ENCODE results near the gene CCDC8. TPM values are rescaled to one million over a fixed set of nuclear protein-coding genes. Genes with fewer than 3 reads are reported as not detected.
"Not testable (repeated sequence)": the region's sequence is repeated elsewhere in the genome, so short reads cannot be mapped to it uniquely, and the experiment has no call there.

CCDC8 gene
- total RNA-seq, 1 donor from 2014 or later: 34.2 TPM

DNA sequence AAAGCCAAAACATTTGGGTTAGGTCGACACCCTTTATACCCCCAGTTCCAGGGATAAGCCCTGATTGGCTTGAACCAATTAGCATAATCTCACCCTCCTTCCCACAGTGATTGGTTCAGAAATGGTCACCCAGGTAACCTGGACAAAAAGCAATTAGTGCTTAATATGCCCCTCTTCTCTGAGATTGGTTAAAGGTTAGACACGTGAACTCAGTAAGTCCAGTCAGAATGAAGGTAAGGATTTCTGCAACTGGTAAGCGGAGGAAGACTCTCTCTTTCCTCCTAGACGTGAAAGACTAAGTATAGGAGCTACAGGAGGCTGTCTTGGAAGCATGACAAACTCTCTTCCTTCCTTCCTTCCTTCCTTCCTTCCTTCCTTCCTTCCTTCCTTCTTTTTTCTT is 16.6 kb upstream of the CCDC8 start:
- DNase-seq (ENCODE audit: low spot score): no peak
- intact Hi-C loops (cut with DNase I): no loop called here

DNA sequence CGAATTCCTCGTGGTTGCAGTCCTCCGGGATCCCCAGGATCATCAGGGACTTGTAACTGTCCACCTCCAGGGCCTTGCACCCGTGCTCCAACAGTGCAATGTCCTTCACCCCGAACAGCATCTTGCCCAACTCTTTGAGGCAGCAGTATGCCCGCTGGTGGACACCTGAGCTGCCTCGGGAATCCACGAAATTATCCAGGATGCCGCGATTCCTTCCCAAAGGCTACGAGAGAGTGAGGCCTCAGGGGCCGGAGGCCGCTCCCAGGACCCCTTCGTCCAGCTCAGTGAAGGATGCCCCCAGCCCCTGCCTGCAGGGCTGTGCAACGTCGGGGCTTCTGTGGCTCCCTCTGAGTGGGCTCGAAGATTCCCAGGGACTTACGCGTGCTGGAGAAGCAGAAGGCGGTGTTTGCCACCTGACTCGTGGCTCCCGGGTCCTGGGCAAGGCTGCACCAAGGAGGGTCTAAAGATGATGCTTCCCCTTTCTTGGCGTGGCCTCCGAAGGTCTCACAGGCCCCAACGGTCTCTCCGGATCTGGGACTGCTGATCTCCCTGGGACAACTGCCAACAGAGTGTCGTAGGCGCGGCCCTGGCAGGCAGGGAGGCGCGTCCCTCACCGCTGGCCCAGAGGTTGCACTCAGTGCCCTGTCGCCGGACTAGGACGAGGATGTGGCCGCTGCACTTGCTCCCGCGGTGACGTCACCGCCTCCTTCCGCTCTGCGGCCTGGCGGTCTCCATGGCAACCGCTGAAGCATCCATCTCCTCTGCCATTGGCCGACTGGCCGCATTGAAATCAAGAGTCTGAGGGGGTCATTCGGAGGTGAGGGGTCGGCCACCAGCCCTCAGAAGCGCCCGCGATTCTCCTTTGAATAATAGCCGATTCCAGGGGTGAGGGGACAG is 15.1 kb upstream of the CCDC8 start, which contains the start of gene PNMA8C:
Gene PNMA8C (minus strand): TSS at position 698 of the 897 bp plus-strand sequence. CDS start 577 bp downstream, at position 121.
- intact Hi-C loops (cut with DNase I): no loop called here
- peak; percentile 88 for DNase-seq (ENCODE audit: low spot score)

GRCh38 chr19:46427518-46428045 is 14.2 kb upstream of the CCDC8 start:
- no peak for DNase-seq (ENCODE audit: low spot score)
- intact Hi-C loops (cut with DNase I): no loop called here

DNA sequence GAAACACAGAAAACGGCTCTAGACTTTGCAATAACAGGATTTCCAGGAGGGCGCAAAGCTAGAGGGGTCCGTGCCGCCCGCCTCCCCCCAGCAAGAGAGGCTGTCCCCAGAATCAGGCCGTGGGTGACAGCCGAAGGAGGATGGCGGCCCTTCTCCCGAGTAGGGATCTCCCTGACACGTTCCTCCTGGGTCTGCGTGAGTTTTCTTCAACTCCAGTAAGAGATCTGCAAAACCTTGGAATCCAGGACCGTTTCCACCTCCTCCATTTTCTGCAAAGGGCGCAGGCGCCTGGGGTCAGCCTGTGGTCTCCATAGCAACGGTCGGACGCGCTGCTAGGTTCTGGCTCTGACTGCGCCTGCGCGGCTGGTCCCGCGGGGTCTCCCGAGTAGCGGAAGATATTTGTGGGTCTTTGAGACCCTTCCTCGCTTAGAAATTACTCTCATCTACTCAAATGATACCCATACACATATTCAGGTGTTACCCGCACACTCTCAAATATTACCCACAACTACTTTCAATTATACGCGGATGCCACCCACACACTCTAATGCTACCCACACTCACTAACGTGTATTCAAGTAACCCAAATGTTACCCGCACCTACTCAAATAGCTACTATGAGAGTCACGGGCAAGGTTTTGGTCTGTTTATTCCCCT is 13.3 kb upstream of the CCDC8 start:
- DNase-seq (ENCODE audit: low spot score): no peak
- intact Hi-C loops (cut with DNase I): no loop called here

DNA sequence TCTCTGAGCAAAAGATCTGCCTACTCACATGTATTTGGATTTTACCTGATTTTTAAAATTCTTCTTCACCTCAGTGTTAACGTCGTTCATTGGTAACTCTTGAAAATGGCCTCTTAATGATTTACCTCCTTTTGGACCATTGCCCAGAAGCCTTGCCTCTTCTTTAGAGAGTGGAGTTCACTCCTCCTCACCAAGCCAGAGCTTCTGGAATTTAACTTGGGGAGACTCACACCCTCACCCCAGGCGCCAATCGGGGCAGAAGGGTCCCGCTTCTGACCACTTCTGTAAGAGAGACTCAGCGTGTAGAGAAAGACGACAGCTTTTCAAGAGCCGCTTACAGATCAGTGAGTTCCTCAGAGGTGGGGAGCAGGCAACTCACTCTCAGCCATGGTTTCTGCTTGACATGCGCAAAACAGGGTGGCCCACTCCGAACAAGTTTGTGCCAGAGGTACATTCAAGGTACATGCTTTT is 12.7 kb upstream of the CCDC8 start:
- intact Hi-C loops (cut with DNase I): no loop called here
- no peak for DNase-seq (ENCODE audit: low spot score)

DNA sequence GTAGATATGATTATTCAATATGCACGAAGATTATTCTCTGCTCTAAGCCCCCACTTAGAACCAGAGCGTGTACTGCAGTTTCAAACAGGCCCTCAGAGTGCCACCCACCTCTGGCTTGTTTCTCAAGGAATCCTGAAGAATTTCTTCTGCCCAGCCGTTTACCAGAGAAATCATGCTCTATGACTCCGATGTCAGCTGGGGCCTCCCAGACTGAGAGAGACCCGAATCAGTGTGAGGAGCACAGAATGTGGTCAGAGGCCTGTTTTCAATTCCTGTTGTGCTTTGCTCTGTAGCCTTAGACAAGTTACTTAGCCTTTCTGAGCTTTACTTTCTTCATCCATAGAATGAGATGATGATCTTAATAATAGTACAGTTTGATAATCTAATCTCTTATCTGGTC is 9.8 kb upstream of the CCDC8 start:
- intact Hi-C loops (cut with DNase I): no loop called here
- no peak for DNase-seq (ENCODE audit: low spot score)

- intact Hi-C loops (cut with DNase I): no loop called here
- no peak for DNase-seq (ENCODE audit: low spot score)
Measured at GRCh38 chr19:46422344-46422743, 9.0 kb upstream of the CCDC8 start.

GRCh38 chr19:46420056-46420455 is 6.7 kb upstream of the CCDC8 start:
- intact Hi-C loops (cut with DNase I): no loop called here
- no peak for DNase-seq (ENCODE audit: low spot score)

DNA sequence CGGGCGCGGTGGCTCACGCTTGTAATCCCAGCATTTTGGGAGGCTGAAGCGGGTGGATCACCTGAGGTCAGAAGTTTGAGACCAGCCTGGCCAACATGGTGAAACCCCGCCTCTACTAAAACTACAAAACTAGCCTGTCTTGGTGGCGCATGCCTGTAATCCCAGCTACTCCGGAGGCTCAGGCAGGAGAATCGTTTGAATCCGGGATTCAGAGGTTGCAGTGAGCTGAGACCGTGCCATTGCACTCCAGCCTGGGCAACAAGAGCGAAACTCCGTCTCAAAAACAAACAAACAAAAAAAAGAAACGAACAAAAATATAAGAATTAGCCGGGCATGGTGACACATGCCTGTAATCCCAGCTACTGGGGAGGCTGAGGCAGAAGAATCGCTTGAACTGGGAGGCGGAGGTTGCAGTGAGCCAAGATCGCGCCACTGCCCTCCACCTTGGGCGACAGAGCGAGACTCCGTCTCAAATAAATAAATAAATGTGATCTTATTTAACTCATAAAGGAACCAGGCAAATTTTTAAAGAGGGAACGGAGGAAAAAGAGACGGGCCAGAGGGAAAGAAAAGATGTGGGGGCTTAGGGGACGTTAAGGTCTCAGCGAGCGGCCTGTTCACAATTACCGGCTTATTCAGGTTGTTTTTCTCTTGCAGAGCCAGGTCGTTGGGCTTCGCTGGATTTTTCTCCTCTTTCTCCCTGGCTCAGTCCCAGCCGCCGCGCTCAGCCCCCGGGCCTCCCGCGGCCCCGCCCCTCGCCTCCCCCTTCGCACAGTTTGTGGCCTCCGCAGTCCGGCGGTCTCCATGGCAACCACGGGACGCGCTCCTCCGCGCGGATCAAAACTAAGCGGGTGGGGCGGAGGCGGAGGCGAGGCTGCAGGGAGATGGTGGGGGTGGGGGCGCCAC is 2.7 kb upstream of the CCDC8 start:
- peak; percentile 88 for DNase-seq (ENCODE audit: low spot score)
- intact Hi-C loops (cut with DNase I): loop anchor here (2.0 kb wide), 1 partner anchor 55 kb away; the partner anchor contains the start of gene PNMA8A

GRCh38 chr19:46414899-46415298 is 1.5 kb upstream of the CCDC8 start:
- intact Hi-C loops (cut with DNase I); DNase-seq (ENCODE audit: low spot score): not testable (repeated sequence)

DNA sequence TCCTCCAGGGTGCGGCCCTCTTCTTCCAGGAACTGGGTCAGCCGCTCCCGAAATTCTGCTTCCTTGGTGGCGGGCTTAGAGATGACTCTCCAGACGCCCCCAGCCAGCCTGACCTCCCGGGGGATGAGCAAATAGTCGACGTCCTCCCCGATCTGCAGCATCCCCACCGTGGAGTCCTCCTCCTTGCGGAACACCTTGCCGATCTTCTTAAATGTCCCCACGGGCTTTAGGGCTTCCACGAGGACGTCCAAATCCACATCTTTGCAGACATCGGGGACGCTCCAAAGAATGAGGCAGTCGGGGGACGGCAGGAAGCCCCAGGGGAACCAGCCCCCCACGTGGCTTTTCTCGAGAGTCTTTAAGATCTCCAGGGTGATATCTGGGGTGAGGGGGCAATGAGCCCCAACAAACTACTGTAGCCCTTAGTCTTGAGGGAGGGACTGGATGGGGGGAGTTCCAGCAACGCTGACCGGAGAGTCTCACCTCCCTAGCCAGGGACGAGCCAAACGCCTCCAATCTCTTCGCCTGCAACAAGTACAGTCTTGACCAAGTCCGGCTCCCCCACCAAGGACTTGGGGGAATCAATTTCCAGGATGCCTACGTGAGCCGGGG is 608 bp downstream of the CCDC8 start:
- no peak for DNase-seq (ENCODE audit: low spot score)
- intact Hi-C loops (cut with DNase I): no loop called here

- no peak for DNase-seq (ENCODE audit: low spot score)
Measured at GRCh38 chr19:46411925-46412649, 1.3 kb downstream of the CCDC8 start.

DNA sequence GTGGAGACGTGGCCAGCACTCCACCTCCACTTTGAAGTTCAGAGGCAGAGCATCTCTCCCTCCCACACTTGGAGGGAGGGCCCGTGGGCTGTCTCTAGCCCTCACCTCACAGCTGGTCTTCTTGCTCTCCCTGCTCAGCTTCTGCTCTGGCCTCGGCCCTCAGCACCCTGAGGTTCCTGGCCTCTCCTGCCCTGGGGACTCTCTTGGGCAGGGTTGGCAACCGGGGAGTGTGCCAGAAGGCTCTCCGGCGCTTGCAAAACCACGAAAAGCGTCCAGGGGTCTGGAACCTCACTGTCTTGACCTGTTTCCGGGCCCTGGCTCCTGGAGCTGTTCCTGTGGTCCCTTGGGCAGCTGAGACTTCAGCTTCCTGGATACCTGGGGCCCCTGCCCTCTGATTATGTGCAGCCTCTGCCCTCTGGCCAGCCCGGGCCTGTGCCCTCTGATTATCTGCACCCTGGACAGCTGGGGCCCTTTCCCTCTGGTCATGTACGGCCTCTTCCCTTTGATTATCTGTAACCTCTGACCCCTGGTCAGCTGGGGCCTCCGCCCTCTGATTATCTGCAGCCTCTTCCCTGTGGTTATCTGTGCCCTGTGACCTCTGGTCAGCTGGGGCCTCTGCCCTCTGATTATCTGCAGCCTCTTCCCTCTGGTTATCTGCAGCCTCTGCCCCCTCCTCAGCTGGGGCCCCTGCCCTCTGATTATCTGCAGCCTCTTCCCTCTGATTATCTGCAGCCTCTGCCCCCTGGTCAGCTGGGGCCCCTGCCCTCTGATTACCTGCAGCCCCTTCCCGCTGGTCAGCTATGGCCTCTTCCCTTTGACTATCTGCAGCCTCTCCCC is 2.1 kb downstream of the CCDC8 start:
- DNase-seq (ENCODE audit: low spot score): no peak
- intact Hi-C loops (cut with DNase I): no loop called here

More at GRCh38 chr19:46411925-46412649, 1.3 kb downstream of the CCDC8 start:
- intact Hi-C loops (cut with DNase I): no loop called here

- no peak for DNase-seq (ENCODE audit: low spot score)
- intact Hi-C loops (cut with DNase I): no loop called here
Measured at GRCh38 chr19:46410205-46411087, 2.9 kb downstream of the CCDC8 start.

DNA sequence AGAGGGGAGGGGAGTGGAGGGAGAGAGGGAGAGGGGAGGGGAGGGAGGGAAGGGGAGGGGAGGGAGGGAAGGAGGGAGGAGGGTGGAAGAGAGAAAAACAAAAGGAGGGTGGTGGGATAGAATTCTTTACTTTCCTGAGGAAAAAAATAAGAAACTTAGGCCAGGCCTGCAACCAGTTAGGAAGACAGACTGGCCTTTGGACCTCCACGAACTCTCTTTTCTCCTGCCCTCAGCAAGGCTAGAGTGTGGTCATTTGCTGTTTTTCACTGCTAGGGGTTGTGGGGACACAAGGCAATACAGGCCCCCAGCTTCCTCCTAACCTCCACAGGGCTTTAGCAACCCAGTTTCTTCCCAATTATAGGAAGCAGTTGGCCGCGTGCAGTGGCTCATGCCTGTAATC is 4.2 kb downstream of the CCDC8 start:
- no peak for DNase-seq (ENCODE audit: low spot score)
- intact Hi-C loops (cut with DNase I): no loop called here

- intact Hi-C loops (cut with DNase I): no loop called here
- no peak for DNase-seq (ENCODE audit: low spot score)
Measured at GRCh38 chr19:46408664-46409039, 4.7 kb downstream of the CCDC8 start.

All from cardiac septum (tissue), 1 donor.